ENCODE measurements around the gene C16orf86.

The C16orf86 gene

DNA sequence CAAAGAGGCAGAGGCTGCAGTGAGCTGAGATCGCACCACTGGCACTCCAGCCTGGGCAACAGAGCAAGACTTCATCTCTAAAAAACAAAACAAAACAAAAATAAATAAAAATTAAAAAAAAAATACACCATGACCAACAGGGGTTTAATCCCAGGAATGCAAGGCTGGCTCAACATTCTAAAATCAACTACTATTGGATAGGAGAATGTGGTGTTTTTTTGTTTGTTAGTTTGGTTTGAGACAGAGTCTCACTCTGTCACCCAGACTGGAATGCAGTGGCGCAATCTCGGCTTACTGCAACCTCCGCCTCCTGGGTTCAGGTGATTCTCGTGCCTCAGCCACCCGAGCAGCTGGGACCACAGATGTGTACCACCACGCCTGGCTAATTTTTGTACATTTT, 32.7 kb downstream of the C16orf86 start:
- no peak for DNase-seq

DNA sequence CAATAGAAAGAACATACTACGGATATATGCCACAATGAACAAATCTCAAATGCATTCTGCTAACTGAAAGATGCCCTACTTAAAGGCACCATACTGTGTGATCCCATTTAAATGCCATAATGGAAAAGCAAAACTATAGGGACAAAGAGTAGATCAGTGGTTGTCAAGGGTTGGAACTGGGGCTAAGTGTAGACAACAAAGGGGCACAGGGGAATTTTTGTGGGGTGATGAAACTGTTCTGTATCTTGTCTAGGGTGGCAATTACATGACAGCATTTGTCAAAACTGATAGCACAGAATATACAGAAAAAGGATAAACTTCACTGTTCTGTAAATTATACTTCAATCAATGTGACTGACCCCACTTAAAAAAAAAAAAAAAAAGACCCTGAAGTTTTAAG, 34.8 kb downstream of the C16orf86 start:
- no peak for DNase-seq

DNA sequence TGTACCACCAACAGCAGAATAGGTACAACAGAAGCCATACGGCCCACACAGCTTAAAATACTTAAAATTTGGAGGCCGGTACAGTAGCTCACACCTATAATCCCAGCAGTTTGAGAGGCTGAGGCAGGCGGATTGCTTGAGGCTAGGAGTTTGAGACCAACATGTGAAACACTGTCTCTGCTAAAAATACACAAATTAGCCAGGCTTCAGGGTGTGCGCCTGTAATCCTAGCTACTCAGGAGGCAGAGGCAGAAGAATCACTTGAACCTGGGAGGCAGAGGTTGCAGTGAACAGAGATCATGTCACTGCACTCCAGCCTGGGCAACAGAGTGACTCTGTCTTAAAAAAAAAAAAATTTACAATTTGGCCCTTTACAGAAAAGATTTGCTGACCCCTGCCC, 35.5 kb downstream of the C16orf86 start:
- no peak for DNase-seq

DNA sequence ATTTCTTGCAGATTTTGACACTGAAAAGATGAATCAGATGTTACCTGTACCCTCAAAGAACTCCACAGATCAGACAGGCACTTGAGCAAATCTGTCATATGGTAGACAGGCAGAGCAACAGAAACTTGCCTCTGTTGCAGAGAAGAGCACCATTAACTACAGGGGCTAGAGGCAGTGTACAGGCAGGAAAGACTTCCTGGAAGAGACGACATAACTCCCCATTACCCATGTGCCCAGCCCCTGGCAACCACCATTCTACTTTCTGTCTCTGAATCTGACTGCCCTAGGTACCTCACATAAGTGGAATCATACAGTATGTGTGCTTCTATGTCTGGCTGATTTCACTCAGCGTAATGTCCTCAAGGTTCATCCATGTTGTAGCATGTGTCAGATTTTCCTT, 37.0 kb downstream of the C16orf86 start:
- DNase-seq, result no peak

DNA sequence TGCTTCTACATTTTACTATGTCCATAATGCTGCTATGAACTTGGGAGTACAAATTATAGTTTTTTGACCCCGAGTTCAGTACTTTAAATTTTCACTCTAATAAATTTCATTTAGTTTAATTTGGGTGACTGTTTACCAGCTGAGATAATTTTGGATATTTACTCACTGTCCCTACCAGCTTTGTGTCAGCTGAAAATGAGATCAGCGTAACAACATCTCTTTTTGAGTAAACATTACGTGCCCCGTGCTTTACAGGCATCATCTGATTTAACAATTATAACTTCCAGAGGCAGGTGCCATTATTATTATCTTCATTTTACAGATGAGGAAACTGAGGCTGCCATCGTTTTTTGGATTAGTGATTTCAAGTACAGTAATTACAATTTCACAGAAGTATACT, 37.5 kb downstream of the C16orf86 start:
- DNase-seq, result no peak

DNA sequence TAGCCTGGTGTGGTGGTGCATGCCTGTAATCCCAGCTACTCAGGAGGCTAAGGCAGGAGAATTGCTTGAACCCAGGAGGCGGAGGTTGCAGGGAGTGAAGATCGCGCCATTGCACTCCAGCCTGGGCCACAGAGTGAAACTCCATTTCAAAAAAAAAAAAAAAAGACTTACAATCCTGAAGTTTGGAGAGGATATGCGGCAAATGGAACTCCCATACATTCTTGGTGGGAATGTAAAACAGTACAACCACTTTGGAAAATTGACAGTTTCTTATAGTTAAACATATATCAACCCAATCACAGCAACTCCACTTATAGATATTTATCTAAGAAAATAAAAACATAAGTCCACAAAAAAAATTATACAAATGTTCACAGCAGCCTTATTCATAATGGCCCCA, 40.6 kb downstream of the C16orf86 start:
- DNase-seq, result no peak

DNA sequence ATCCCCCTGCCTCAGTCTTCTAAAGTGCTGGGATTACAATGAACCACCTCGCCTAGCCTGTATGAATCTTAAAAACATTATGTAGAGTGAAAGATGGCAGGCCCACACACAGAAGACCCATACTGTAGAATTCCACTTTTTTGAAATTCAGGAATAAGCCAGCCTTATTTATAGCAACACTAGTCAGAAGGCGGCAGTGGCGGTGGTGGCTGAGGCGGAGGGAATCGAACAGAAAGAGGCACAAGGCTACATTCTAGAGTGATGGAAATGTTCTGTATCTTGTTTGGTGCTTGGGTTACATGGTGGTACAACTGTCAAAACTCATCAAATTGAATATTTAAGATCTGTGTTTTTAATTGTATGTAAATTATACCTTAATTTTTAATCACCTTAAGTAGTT, 41.2 kb downstream of the C16orf86 start:
- no peak for DNase-seq

DNA sequence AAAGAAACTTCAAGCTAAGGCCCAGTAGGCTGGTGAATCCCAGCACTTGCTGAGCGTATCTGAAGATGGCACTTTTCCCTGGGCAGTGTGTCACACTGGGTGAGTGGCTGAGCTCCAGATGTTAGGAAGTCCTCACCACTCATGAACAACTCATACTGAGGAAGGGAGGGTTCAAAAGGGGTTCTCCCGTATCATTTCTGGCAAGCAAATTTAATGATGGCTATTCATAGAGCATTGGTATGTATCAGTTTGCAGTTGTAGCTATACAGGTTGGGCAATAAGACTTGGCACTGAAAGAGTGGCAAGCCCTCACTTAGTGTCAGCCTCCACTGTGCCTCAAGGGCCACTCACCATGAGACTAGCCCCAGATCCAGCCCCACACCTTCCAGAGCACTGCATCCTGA, 41.8 kb downstream of the C16orf86 start:
- DNase-seq, result no peak

DNA sequence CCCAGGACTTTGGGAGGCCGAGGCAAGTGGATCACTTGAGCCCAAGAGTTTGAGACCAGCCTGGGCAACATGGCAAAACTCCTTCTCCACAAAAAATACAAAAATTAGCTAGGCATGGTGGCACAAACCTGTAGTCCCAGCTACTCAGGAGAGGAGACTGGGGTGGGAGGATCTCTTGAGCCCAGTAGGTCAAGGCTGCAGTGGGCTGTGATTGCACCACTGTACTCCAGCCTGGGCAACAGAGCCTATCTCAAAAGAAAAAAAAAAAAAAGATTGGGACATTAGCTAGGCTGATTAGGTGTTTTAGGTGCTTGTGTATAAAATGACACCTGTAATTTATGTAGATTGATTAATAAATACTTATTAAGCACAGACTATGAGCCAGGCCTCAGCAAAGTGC, 42.4 kb downstream of the C16orf86 start:
- no peak for DNase-seq

DNA sequence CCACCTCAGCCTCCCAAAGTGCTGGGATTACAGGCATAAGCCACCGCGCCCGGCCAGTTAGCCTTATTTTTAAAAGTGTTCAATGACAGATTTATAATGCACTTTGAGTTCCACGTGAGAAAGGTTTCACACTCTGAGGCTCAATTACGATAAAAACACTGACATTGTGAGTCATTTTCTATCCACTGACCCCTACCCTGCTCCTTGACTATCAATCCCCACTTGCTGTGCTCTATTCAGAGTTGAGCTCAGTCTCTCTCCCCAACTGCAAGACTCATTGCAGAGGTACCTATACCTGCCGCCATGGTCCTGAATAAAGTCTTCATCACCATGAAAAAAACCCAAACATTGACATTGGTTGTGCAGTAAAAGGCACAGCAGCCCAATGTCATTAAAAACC, 44.0 kb downstream of the C16orf86 start:
- DNase-seq, result no peak

DNA sequence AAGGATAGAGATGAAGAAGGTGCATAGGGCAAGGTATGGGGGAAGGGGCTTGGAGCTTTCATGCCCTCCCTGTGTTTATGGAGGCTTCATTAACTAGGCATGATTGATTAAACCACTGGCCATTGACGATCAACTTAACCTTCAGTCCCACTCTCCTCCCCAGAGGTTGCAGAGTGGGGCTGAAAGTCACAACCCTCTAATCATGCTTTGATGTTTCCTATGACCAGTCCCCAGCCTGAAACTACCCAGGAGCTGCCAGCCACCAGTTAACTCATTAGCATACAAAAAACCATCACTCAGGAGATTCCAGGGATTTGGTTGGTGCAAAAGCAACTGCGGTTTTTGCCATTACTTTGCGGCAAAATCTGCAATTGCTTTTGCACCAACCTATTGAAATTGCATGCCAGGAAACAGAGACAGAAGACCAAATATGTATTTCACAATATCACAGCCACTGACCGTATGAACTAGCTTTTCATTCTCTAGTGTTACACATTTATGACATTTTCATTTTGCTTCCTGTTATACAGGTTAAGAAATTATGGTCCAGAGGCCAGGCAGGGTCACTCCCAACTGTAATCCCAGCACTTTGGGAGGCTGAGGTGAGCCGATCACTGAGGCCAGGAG, 47.1 kb downstream of the C16orf86 start:
- no peak for DNase-seq

DNA sequence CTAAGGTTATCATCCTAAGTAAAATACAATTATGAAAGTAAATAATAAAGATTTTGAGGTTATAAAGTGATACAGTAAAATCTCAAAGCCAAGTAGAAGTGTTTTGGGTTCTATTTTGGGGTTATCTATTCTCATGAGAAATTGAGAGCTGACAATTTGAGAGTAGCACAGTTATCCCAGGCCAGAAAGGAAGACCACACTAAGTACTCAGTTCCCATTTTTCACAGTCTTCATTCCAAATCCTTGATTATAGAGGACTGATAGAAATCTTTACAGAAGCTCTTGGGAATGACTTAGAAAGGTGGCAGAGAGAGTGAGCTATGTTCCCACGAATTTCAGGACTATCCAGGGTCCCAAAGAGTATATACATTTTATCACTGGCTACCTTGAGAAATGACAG, 47.9 kb downstream of the C16orf86 start:
- DNase-seq, result no peak

DNA sequence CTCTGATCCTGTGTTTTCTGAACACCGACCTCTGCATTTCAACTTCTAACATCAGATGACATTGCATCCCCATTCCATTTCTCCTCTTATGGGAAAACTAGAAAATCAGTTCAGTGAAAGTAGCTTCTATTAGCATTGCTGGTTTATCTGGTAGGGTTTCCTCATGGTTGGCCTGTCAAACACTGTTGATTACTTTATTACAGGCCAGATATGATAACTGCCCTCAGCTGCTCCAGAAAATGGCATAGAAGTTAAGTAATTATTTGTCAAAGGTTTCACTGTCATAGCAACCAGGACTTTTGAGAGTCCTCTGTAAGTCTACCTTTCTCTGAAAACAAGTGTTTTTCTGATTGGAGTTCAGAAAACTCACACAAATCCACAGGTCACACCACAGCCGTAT, 49.5 kb downstream of the C16orf86 start:
- DNase-seq, result no peak
